CD14-positive monocyte (primary cell): ENCODE data around the gene NEK6. TPM values are rescaled to one million over a fixed set of nuclear protein-coding genes. Genes with fewer than 3 reads are reported as not detected.

ENCODE experiments used
- DNase-seq, 3 donors: peaks; one replicate each; pipeline ENCODE4 v3.0.0-alpha.2; 2011 to 2022
- H2AFZ ChIP-seq: 2 replicates; pipeline ENCODE4 v1.6.0; 2012; ENCODE audit warnings: mild to moderate bottlenecking, low read depth, low read length, inconsistent platforms; ENCODE audit not compliant: insufficient read depth, poor library complexity, severe bottlenecking
- H3K27ac ChIP-seq, 2 donors: 1 replicate in 1 of 2; 2 replicates in 1 of 2; pipeline ENCODE4 v1.5.1; 2012 to 2013; ENCODE audit warnings: low read length in 2 of 2, control low read depth in 1 of 2, inconsistent platforms in 1 of 2, low read depth in 1 of 2, mild to moderate bottlenecking in 1 of 2
- H3K27me3 ChIP-seq, 2 donors: one replicate each; pipeline versions ENCODE4 v1.6.0 to v1.6.1; 2011 to 2013; ENCODE audit warnings: low read length in 2 of 2; ENCODE audit not compliant: control insufficient read depth in 2 of 2, insufficient read depth in 2 of 2
- H3K36me3 ChIP-seq, 2 donors: replicated peaks in 1 of 2; 1 replicate in 1 of 2; 2 replicates in 1 of 2; pipeline versions ENCODE4 v1.5.1 to v1.6.1; 2012 to 2013; ENCODE audit warnings: low read length in 2 of 2, control low read depth in 1 of 2, inconsistent platforms in 1 of 2, mild to moderate bottlenecking in 1 of 2; ENCODE audit not compliant: insufficient read depth in 2 of 2, control insufficient read depth in 1 of 2
- H3K4me1 ChIP-seq, 2 donors: 1 replicate in 1 of 2; 2 replicates in 1 of 2; pipeline versions ENCODE4 v1.5.1 to v1.6.1; 2012 to 2013; ENCODE audit warnings: low read length in 2 of 2, control low read depth in 1 of 2, inconsistent platforms in 1 of 2, mild to moderate bottlenecking in 1 of 2, moderate library complexity in 1 of 2; ENCODE audit not compliant: insufficient read depth in 2 of 2, control insufficient read depth in 1 of 2
- H3K4me2 ChIP-seq: replicated peaks from 2 replicates; pipeline ENCODE3; 2012; ENCODE audit warnings: low read length, moderate library complexity, mild to moderate bottlenecking; ENCODE audit not compliant: poor library complexity, severe bottlenecking; ENCODE audit errors: extremely low read depth
- H3K4me3 ChIP-seq, 3 experiments: fragments of 200-600 bp in 1 of 3; sonication (generic) in 1 of 3; replicated peaks in 1 of 3; 1 replicate in 2 of 3; 2 replicates in 1 of 3; pipeline ENCODE4 v1.5.1; 2011 to 2013; ENCODE audit warnings: low read length in 3 of 3, mild to moderate bottlenecking in 3 of 3, control low read depth in 2 of 3, low read depth in 2 of 3, inconsistent platforms in 1 of 3, moderate library complexity in 1 of 3
- H3K79me2 ChIP-seq: 2 replicates; pipeline ENCODE4 v1.6.0; 2012; ENCODE audit warnings: mild to moderate bottlenecking, control low read depth, inconsistent platforms, low read length, moderate library complexity; ENCODE audit not compliant: insufficient read depth
- H3K9ac ChIP-seq: 2 replicates; pipeline ENCODE4 v1.6.0; 2017; ENCODE audit warnings: low read length, mild to moderate bottlenecking; ENCODE audit not compliant: insufficient read depth, poor library complexity, severe bottlenecking
- H3K9me3 ChIP-seq, 2 donors: replicated peaks in 1 of 2; 1 replicate in 1 of 2; 2 replicates in 1 of 2; pipeline versions ENCODE4 v1.5.1 to v1.6.1; 2012 to 2013; ENCODE audit warnings: low read length in 2 of 2, control low read depth in 1 of 2; ENCODE audit not compliant: control insufficient read depth in 1 of 2, insufficient read depth in 1 of 2
- H4K20me1 ChIP-seq: 2 replicates; pipeline ENCODE4 v1.6.0; 2012; ENCODE audit warnings: mild to moderate bottlenecking, low read length, control low read depth, moderate library complexity; ENCODE audit not compliant: insufficient read depth
- H3K27ac Mint-ChIP-seq, 7 donors: one replicate each; pipeline ENCODE4 v1.8.0; 2020; ENCODE audit warnings: mild to moderate bottlenecking in 7 of 7, mixed read lengths in 7 of 7, moderate library complexity in 6 of 7, inconsistent platforms in 2 of 7
- H3K27me3 Mint-ChIP-seq, 3 donors: one replicate each; pipeline ENCODE4 v1.8.0; 2021 to 2022; ENCODE audit warnings: low read depth in 3 of 3, mild to moderate bottlenecking in 3 of 3, mixed read lengths in 3 of 3, moderate library complexity in 3 of 3, inconsistent platforms in 1 of 3
- H3K36me3 Mint-ChIP-seq, 2 donors: one replicate each; pipeline ENCODE4 v1.8.0; 2020; ENCODE audit warnings: mixed read lengths in 2 of 2, inconsistent platforms in 1 of 2, mild to moderate bottlenecking in 1 of 2
- H3K4me1 Mint-ChIP-seq: one replicate; pipeline ENCODE4 v1.8.0; 2020; ENCODE audit warnings: mild to moderate bottlenecking, mixed read lengths
- H3K4me3 Mint-ChIP-seq, 2 donors: one replicate each; pipeline ENCODE4 v1.8.0; 2020; ENCODE audit warnings: mild to moderate bottlenecking in 2 of 2, mixed read lengths in 2 of 2, moderate library complexity in 1 of 2
- H3K9me3 Mint-ChIP-seq, 7 donors: one replicate each; pipeline ENCODE4 v1.8.0; 2020 to 2022; ENCODE audit warnings: mixed read lengths in 7 of 7, mild to moderate bottlenecking in 6 of 7, moderate library complexity in 6 of 7, inconsistent platforms in 2 of 7
- WGBS: methylation state at CpG from one replicate; pipeline ENCODE4 v1.1.5; 2013; ENCODE audit warnings: missing lambda C conversion rate; ENCODE audit not compliant: insufficient coverage; 5-methylcytosine and 5-hydroxymethylcytosine counted together
- intact Hi-C, 2 donors: fragments of 100-400 bp; cut with micrococcal nuclease; formaldehyde crosslinking; loops; one replicate each; pipeline versions ENCODE4 v1.15.0 to v1.15.1; 2023
- polyA plus RNA-seq, 3 donors: library from polyadenylated mRNA; depleted of rRNA in 1 of 3; unstranded in 2 of 3; stranded (reverse) in 1 of 3; fragments of 300-500 nt in 2 of 3; fragments of >200 nt in 1 of 3; fragmentation: Illumina TruSeq in 2 of 3; gene quantifications; 1 replicate in 2 of 3; 2 replicates in 1 of 3; pipeline ENCODE4 v1.2.3, GENCODE V29; 2012 to 2021
- TF ChIP-seq, protein P1 (sequence below): fragments of 200-600 bp; IDR thresholded peaks from one replicate; pipeline ENCODE4 v1.8.0; 2022; ENCODE audit warnings: antibody characterized with exemption, mild to moderate bottlenecking

Gene NEK6
- polyA plus RNA-seq, 3 donors, result 26.1 to 46.0 (median 35.8) TPM

GRCh38 chr9:124300312-124300711 lies 42.6 kb downstream of the NEK6 start:
- Histone ChIP-seq H3K27me3 (no peaks in the 10 kb centered on the region), H3K79me2 (peaks cover 98% of the 10 kb centered on the region), H3K9ac (no peak overlapping the region), H3K4me1 (peaks cover 10 to 15% of the 10 kb centered on the region in 2 donors), H3K4me2 (no peak overlapping the region), H3K4me3 (no peak overlapping the region), H3K36me3 (peaks cover 42 to 74% of the 10 kb centered on the region in 2 donors), H3K27ac (peak overlapping the region in 1 of 2 donors; percentile 45), H4K20me1 (peaks cover 100% of the 10 kb centered on the region), H2AFZ (no peak overlapping the region), H3K9me3 (no peaks in the 10 kb centered on the region)
- 66% methylated on average over 11 of the region's 11 CpGs for WGBS
- Mint-ChIP-seq H3K36me3 (peaks cover 37 to 66% of the 10 kb centered on the region in 2 donors), H3K4me3 (no peak overlapping the region), H3K27me3 (no peaks in the 10 kb centered on the region), H3K4me1 (peaks cover 32% of the 10 kb centered on the region), H3K9me3 (no peaks in the 10 kb centered on the region), H3K27ac (peak overlapping the region in 5 of 7 donors; percentile 43 to 77 (median 57))
- intact Hi-C loops, result no loop called here
- DNase-seq, result no peak
- TF ChIP-seq, protein P1, sequence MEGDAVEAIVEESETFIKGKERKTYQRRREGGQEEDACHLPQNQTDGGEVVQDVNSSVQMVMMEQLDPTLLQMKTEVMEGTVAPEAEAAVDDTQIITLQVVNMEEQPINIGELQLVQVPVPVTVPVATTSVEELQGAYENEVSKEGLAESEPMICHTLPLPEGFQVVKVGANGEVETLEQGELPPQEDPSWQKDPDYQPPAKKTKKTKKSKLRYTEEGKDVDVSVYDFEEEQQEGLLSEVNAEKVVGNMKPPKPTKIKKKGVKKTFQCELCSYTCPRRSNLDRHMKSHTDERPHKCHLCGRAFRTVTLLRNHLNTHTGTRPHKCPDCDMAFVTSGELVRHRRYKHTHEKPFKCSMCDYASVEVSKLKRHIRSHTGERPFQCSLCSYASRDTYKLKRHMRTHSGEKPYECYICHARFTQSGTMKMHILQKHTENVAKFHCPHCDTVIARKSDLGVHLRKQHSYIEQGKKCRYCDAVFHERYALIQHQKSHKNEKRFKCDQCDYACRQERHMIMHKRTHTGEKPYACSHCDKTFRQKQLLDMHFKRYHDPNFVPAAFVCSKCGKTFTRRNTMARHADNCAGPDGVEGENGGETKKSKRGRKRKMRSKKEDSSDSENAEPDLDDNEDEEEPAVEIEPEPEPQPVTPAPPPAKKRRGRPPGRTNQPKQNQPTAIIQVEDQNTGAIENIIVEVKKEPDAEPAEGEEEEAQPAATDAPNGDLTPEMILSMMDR, result no peak

DNA sequence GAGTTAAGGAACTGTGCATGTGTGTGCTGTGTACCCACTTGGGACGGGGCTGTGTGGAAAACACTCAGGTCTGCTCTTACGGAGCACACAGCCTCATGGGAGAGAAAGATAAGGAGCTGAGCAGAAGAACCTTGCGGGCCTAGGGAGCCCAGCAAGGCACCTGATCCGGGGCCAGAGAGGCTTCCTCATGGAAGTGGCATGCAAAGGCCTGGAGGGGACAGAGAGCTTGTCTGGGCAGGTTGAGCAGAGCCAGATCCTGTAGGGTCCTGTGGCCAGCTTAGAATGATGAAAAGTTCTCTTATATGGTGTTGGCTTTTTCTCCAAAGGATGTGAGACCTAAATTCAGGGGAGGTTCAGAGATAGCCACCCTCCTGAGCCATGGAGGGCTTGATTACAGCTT lies 45.2 kb downstream of the NEK6 start:
- H3K27ac ChIP-seq, result no peak overlapping the region
- Mint-ChIP-seq H3K27ac (peak overlapping the region in 3 of 7 donors; percentile 20 to 60 (median 41)), H3K4me1 (peaks cover 39% of the 10 kb centered on the region), H3K36me3 (peaks cover 45 to 75% of the 10 kb centered on the region in 2 donors), H3K9me3 (no peaks in the 10 kb centered on the region), H3K27me3 (no peaks in the 10 kb centered on the region), H3K4me3 (no peak overlapping the region)
- H4K20me1 ChIP-seq, result peaks cover 100% of the 10 kb centered on the region
- no peak overlapping the region for H3K9ac ChIP-seq
- 100% methylated on average over 4 of the region's 4 CpGs for WGBS
- intact Hi-C loops, result no loop called here
- DNase-seq, result no peak
- H3K36me3 ChIP-seq, result peaks cover 50 to 71% of the 10 kb centered on the region in 2 donors
- no peak overlapping the region for H2AFZ ChIP-seq
- TF ChIP-seq, protein P1, result no peak
- peaks cover 98% of the 10 kb centered on the region for H3K79me2 ChIP-seq
- no peaks in the 10 kb centered on the region for H3K27me3 ChIP-seq
- peaks cover 22 to 29% of the 10 kb centered on the region in 2 donors for H3K4me1 ChIP-seq
- H3K4me2 ChIP-seq, result no peak overlapping the region
- H3K4me3 ChIP-seq, result no peak overlapping the region
- no peaks in the 10 kb centered on the region for H3K9me3 ChIP-seq
